SJSA1 (cell line): ENCODE data around the gene GNAO1. TPM values are rescaled to one million over a fixed set of nuclear protein-coding genes. Genes with fewer than 3 reads are reported as not detected.

ENCODE experiments used
- DNase-seq, 2 experiments: peaks; one replicate each; pipeline ENCODE4 v3.0.0-alpha.2; 2015 to 2020; ENCODE audit warnings: low spot score in 2 of 2, low read depth in 1 of 2
- H3K27ac ChIP-seq: fragments of 250-450 bp; sonication (Bioruptor Pico); 2 replicates; pipeline ENCODE4 v1.5.1; 2020; ENCODE audit warnings: mild to moderate bottlenecking, moderate library complexity
- H3K27me3 ChIP-seq: fragments of 250-450 bp; sonication (Bioruptor Pico); replicated peaks from 2 replicates; pipeline ENCODE4 v1.5.1; 2020; ENCODE audit warnings: mild to moderate bottlenecking, moderate library complexity
- H3K36me3 ChIP-seq: fragments of 250-450 bp; sonication (Bioruptor Pico); 2 replicates; pipeline ENCODE4 v1.5.1; 2020; ENCODE audit warnings: mild to moderate bottlenecking
- H3K4me1 ChIP-seq: fragments of 250-450 bp; sonication (Bioruptor Pico); replicated peaks from 2 replicates; pipeline ENCODE4 v1.6.1; 2021; ENCODE audit warnings: mild to moderate bottlenecking
- H3K4me3 ChIP-seq: fragments of 250-450 bp; sonication (Bioruptor Pico); 2 replicates; pipeline ENCODE4 v1.5.1; 2020; ENCODE audit warnings: mild to moderate bottlenecking
- H3K9me3 ChIP-seq: fragments of 250-450 bp; sonication (Bioruptor Pico); replicated peaks from 2 replicates; pipeline ENCODE4 v1.5.1; 2020; ENCODE audit warnings: mild to moderate bottlenecking
- total RNA-seq: library from RNA; depleted of rRNA; stranded (reverse); fragments of >200 nt; shearing (Covaris generic); gene quantifications from 2 replicates; pipeline ENCODE4 v1.2.3, GENCODE V29; 2014

The GNAO1 gene
- total RNA-seq, 1 experiment from 2014 or later: 5.1 TPM

DNA sequence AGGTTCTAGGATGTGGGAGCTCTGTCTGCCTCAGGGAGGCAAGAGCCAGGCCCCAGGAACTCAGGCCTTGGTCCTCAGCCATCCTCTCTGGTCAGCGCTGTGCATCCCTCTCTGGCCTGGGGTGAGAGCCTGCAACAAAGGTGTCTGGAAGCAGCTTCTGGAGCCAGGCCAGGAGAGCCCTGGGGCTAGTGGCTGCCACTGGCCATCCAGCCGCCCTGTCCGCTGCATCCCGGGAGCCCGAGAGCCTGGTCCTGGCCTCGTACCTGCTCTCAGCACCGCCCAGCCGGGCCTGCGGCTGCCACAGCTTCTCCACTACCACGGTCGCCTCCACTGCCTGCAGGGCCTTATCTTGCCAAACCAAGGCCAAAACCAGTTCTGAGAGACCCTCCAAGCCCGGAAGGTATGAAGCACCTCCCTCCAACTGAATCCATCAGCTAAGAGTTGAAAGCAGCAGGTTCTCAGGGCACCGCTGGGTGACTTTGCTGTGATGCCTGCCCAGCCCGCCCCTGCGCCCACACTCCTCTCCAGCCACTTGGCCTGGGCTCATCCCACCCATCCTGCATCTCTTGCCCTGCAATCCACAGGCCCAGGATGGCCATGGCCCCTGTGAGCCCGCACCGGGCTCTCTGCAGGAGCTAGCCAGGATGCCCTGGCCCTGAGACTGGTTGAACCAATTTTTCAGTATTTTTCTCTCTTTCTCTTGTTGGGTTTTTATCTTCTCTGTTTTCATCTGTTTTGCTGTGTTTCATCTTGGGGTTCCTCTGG, 148.3 kb downstream of the GNAO1 start:
- no peak overlapping the region for H3K27ac ChIP-seq
- no peak overlapping the region for H3K4me3 ChIP-seq
- no peaks in the 10 kb centered on the region for H3K9me3 ChIP-seq
- peaks cover 4% of the 10 kb centered on the region; the same call in 1 of the 2 replicates for H3K36me3 ChIP-seq
- peaks cover 8% of the 10 kb centered on the region; the same call in 1 of the 2 replicates for H3K4me1 ChIP-seq
- no peaks in the 10 kb centered on the region for H3K27me3 ChIP-seq
- DNase-seq: no peak

DNA sequence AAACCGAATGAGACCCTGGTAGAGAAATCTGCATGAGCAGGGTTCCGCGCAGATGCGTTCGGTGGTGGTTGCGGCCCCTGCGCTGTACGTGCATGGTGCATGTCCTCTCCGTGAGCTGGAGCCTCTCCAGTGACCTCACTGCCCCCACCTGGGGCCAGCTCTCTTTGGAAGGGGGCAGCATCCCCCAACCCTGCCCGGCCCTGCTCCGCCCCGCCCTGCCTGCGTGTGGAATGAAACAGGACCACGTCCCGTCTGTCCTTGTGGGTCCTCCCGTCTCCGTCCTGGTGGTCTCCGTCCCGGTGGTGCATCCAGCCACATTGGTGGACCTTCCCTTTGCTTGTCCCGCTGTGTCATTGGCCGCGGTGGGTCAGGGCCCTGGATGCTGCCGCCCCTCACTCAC, 149.1 kb downstream of the GNAO1 start:
- DNase-seq: no peak
- no peak overlapping the region for H3K27ac ChIP-seq
- peaks cover 8% of the 10 kb centered on the region; the same call in 1 of the 2 replicates for H3K4me1 ChIP-seq
- no peaks in the 10 kb centered on the region for H3K27me3 ChIP-seq
- H3K4me3 ChIP-seq: no peak overlapping the region
- H3K9me3 ChIP-seq: no peaks in the 10 kb centered on the region
- H3K36me3 ChIP-seq: peaks cover 4% of the 10 kb centered on the region; the same call in 1 of the 2 replicates

DNA sequence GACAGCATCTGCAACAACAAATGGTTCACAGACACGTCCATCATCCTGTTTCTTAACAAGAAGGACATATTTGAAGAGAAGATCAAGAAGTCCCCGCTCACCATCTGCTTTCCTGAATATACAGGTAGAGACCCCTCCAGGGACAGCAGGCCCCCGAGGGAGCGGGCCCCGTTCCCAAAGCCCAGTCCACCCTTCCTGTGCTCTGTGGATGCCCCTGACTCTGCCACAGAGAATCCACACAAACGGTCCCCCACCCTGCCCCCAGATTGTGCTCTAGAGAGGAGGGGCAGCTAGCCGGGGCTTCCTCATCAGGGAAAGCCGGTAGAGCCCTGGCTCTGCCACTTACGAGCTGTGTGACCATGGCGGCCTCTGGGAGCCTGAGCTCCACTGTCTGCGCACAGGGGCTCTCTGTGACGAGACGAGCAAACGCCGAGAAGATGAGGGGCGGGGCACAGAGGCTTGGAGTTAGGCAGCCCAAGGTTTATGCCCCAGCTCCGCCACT, 149.6 kb downstream of the GNAO1 start:
- Histone ChIP-seq H3K4me3 (no peak overlapping the region), H3K27me3 (no peaks in the 10 kb centered on the region)
- DNase-seq: no peak

DNA sequence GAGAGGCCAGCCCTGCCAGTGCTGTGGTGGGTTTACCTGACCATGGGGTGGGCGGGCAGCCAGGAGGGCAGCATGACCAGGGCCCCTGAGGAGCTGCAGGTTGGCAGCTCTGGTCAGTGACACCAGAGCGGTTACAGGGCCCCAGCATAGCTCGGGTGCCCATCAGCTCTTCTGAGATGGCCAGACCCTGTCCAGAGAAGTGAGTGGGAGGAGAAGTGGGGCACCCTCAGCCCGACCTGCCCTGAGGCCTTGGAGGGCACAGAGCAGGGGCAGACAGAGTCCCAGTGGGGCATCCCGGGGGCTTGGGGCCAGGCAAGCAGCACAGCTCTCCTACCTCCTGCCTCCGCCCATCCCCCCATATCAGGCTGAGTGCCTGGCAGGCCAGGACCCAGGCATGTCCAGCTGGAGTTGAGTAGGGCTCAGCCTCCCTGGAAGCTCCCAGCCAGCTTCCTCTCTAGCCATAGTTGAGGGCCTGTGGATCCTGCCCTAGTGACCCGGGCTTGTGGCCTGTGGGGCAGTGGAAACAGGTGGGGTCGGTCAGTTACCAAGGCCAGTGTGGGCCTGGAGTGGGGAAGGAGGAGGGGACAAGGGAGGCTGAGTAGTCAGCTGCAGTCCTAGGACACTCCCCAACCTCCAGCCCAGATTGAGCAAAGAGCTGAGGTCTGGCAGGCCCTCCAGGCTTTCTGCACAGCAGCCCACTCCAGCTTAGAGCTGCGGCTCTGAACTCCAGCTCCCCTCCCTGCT, 150.5 kb downstream of the GNAO1 start:
- Histone ChIP-seq H3K4me1 (peaks cover 8% of the 10 kb centered on the region; the same call in 1 of the 2 replicates), H3K4me3 (no peak overlapping the region), H3K27me3 (no peaks in the 10 kb centered on the region), H3K27ac (no peak overlapping the region), H3K36me3 (no peaks in the 10 kb centered on the region; the same call in 1 of the 2 replicates), H3K9me3 (no peaks in the 10 kb centered on the region)
- no peak for DNase-seq

More for the DNA sequence above, 149.6 kb downstream of the GNAO1 start:
- H3K4me1 ChIP-seq: peaks cover 8% of the 10 kb centered on the region; the same call in 1 of the 2 replicates
- peaks cover 2% of the 10 kb centered on the region; the same call in 1 of the 2 replicates for H3K36me3 ChIP-seq
- H3K27ac ChIP-seq: no peak overlapping the region
- no peaks in the 10 kb centered on the region for H3K9me3 ChIP-seq

DNA sequence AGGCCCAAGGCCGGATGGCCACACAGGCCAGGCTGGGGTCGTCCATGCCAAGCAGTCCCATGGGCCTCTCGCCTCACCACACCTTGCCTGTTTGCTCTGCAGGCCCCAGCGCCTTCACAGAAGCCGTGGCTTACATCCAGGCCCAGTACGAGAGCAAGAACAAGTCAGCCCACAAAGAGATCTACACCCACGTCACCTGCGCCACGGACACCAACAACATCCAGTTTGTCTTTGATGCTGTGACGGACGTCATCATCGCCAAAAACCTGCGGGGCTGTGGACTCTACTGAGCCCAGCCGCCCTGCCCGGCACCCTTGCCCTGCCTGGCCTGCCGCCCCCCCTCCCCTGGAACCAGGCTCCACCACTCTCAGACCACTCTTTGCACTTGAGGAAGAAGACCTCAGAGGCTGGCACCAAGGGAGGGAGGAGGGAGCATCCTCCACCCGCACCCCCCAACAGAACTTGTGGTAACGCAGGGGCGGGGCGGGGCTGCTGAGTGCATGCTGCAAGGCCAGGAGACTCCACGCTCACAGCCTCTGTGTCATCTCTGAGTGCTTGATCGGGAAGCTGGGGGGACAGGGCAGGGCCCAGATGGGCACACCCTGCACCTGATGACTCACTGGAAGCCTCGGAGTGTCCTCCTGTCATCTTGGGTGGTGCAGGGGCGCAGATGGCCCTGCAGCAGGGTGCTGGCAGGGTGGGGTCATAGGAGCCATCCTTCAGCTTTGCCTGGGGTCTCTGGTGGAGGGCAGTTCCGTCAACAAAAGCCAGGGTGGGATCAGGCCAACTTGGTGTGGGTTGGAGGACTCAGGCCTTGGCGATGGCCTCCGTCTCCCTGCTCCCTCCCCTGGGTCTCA, 152.6 kb downstream of the GNAO1 start:
- Histone ChIP-seq H3K27me3 (no peaks in the 10 kb centered on the region), H3K4me1 (peaks cover 8% of the 10 kb centered on the region; the same call in 1 of the 2 replicates), H3K36me3 (no peaks in the 10 kb centered on the region; the same call in 1 of the 2 replicates), H3K27ac (no peak overlapping the region), H3K4me3 (no peak overlapping the region), H3K9me3 (no peaks in the 10 kb centered on the region)
- peak in 1 of 2 experiments; percentile 64 for DNase-seq

DNA sequence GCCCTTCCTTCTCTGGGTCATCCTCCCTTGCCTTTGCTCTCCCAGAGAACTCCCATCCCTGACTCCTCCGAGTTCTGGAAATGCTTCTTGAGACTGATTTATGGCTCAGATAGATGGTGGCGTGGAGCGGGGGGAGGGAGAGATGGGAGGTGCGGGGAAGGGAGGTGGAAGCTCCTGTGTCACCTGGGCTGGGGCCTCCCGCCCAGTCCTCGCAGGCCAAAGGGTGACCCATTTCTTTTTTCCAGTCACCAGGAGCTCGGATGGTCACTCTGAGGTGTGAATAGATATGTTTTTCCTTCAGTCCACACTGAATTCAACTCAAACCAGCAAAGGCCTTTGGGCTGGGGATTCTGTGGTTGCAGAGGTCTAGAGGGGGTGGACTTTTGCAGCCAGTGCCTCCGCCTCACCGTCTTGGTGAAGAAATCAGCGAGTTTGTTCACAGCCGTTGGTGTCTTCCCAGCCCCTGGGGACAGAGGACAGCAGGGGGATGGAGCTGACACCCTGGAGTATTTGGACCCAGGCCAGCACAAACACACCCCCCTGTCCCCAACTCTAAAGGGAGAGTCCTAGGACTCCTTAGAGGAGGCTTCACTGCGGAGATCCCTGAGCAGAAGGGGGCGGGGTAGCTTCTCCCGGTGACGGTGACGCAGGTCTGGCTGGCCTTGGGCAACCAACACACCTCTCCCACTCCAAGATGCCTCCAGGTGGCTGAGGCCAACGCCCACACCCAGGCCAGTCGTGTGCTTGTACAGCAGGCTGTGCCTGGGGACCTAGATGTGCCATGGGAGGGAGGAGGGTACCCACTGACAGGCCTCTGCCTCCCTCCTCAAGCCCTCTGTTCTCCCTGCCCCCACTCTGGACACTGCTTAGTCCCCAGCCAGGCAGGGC, 153.5 kb downstream of the GNAO1 start:
- H3K27me3 ChIP-seq: no peaks in the 10 kb centered on the region
- no peaks in the 10 kb centered on the region; the same call in 1 of the 2 replicates for H3K36me3 ChIP-seq
- no peak overlapping the region for H3K4me3 ChIP-seq
- H3K27ac ChIP-seq: no peak overlapping the region
- H3K9me3 ChIP-seq: no peaks in the 10 kb centered on the region
- no peak for DNase-seq
- peaks cover 8% of the 10 kb centered on the region; the same call in 1 of the 2 replicates for H3K4me1 ChIP-seq

DNA sequence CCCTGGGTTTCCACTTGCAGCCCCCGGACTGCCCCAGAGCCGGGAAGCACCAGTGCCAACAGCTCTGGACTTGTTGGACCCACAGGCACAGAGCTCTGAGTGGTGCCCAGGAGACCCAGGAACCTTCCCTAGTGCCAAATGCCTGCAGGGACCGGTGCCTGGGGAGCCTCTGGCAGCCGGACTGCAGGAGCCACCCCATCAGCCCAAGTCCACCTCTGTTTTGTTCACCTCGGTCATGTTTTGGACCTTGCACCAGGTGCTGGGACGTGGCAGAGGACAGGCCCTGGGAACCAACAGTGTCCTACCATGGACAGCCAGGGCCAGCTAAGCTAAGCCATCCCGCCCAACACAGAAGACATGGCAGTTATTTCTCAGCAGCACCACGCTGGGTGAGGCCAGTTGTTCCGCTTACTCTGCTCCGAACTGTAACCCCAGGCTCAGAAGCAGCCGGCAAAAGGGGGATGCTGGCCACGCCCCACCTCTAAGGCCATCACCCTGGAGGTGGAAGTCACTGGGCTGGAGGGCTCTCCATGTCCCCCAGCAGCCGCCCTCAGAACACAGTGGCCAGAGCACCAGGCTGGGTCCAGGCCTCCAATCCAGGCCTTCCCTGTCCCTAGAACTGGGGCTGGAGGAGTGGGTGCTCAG, 154.2 kb downstream of the GNAO1 start:
- H3K4me3 ChIP-seq: no peak overlapping the region

DNA sequence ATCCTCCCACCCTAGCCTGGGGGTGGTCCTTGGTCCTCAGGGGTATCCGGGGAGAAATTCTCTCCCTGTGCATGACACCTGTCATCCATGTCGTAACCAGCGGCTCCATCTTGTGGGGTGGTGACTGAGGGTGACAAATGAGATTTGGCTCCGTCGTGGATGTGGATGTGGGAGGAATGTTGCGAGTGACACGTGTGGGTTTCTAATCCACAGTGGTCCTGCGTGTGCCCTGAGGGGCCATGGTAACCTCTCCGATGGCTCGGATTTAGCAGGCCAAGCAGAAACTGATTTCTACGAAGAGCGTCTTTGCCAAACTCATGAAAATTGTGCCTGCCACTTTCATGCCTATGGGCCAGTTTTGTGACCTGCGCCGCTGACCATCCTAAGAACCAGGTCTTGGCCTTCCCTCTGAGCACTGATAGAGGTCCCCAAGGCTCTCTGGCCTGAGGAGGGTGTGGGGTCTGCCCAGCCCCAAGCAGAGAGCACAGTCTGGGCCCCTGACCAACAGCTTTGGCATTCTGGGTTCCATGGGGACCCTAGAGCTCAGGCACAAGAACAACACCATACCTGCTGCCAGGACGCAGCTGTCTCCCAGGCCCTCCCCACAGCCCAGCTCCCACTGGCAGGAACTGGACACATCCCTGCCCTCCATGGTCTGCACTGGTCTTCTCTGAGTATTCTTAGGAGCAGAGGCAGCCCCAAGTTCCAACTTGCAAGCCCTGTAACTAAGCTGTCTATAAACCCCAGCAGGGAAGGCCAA, 155.0 kb downstream of the GNAO1 start:
- no peak for DNase-seq
- Histone ChIP-seq H3K9me3 (no peaks in the 10 kb centered on the region), H3K27ac (no peak overlapping the region), H3K4me1 (peaks cover 8% of the 10 kb centered on the region; the same call in 1 of the 2 replicates), H3K36me3 (no peaks in the 10 kb centered on the region; the same call in 1 of the 2 replicates), H3K4me3 (no peak overlapping the region), H3K27me3 (no peaks in the 10 kb centered on the region)

More for the DNA sequence above, 154.2 kb downstream of the GNAO1 start:
- H3K9me3 ChIP-seq: no peaks in the 10 kb centered on the region
- H3K4me1 ChIP-seq: peaks cover 8% of the 10 kb centered on the region; the same call in 1 of the 2 replicates
- H3K27ac ChIP-seq: no peak overlapping the region
- no peak for DNase-seq
- no peaks in the 10 kb centered on the region; the same call in 1 of the 2 replicates for H3K36me3 ChIP-seq
- H3K27me3 ChIP-seq: no peaks in the 10 kb centered on the region

DNA sequence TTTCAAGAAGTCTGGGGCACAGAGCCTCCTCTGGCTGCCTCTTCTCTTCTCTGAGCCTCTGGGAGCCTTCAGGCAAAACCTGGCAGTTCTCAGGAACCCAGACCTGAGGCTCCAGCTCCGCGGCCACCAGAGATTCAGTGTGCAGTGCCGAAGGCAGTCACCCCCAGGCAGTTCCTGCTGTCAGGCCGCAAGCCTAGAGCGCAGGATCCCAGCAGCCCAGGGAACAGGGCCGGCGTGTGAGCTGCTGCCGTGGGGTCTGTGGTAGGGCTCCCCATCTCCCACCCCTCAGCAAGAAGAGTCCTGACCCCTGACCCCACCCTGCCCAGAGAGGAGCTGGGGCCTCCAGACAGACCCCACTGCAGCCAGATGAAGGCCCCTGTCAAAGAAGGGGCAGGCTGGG, 155.9 kb downstream of the GNAO1 start:
- no peak overlapping the region for H3K4me3 ChIP-seq

DNA sequence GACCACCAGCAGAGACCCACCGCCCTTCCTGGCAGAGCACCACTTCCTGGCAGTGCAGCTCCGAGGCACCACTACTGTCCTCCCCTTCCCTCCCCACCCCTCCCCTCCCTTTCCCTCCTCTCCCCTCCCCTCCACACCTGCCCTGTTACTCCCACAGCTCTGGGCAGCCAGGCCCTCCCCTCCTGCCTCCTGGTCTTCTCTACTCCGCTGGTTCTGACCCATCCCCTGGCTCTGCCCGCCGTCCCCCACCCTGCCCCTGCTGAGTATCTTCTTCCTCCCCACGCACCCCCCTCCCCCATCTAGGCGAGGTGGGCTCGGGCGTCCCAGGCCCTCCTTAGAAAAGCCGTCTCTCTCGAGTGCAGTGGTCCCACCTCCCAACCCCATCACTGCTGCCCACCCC, 156.4 kb downstream of the GNAO1 start:
- no peak for DNase-seq
- Histone ChIP-seq H3K36me3 (no peaks in the 10 kb centered on the region; the same call in 1 of the 2 replicates), H3K27me3 (no peaks in the 10 kb centered on the region), H3K9me3 (no peaks in the 10 kb centered on the region), H3K27ac (no peak overlapping the region), H3K4me3 (no peak overlapping the region), H3K4me1 (peaks cover 8% of the 10 kb centered on the region; the same call in 1 of the 2 replicates)

More for the DNA sequence above, 155.9 kb downstream of the GNAO1 start:
- Histone ChIP-seq H3K4me1 (peaks cover 8% of the 10 kb centered on the region; the same call in 1 of the 2 replicates), H3K27ac (no peak overlapping the region), H3K36me3 (no peaks in the 10 kb centered on the region; the same call in 1 of the 2 replicates), H3K27me3 (no peaks in the 10 kb centered on the region), H3K9me3 (no peaks in the 10 kb centered on the region)
- DNase-seq: no peak
